GM21528 (cell line): ENCODE data around the gene GPX3.

Experiments used
- ATAC-seq: cut with Tn5 transposase; IDR thresholded peaks from one replicate; pipeline ENCODE4 v1.9.1; 2021; ENCODE audit warnings: mild to moderate bottlenecking, moderate library complexity; ENCODE audit not compliant: unreplicated experiment, low FRiP score

The GPX3 gene

DNA sequence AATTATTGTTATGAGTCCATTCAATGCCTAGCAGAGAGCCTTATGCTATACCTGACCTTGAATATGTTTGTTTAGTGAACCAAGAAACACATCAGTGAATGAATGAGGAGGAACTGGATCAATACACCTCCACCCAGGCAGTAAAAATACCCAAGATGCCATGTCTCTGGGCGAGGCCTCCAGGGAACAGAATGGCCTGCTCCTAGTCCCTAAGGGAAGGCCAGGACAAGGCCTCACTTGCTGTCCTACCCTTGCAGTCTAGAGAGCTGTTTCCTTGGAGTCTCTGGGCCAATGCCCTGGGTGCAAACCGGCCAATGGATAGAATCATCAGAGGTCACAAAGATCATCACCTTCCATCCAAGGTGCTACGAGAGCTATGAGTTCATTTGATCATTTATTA, 34.3 kb downstream of the GPX3 start:
- ATAC-seq: no peak

DNA sequence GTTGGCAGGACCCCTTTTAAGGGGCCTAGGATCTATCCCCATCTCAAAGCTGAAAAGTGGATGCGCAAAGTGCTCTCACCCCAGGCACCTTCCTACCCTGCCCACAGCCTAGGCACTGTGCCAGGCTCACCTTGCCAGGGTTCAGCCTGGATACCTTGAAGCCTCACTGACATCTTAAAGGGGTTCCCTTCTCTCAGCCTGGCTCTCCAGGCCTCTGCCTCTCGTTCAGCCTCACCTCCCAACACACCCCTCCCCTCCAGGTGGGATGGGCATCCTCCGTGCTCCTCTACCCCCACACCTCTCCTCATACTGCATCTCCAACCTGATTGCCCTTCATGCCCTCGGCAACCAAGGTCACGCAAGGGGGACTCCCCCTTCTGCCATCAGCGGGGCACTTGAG, 34.9 kb downstream of the GPX3 start:
- ATAC-seq: no peak

DNA sequence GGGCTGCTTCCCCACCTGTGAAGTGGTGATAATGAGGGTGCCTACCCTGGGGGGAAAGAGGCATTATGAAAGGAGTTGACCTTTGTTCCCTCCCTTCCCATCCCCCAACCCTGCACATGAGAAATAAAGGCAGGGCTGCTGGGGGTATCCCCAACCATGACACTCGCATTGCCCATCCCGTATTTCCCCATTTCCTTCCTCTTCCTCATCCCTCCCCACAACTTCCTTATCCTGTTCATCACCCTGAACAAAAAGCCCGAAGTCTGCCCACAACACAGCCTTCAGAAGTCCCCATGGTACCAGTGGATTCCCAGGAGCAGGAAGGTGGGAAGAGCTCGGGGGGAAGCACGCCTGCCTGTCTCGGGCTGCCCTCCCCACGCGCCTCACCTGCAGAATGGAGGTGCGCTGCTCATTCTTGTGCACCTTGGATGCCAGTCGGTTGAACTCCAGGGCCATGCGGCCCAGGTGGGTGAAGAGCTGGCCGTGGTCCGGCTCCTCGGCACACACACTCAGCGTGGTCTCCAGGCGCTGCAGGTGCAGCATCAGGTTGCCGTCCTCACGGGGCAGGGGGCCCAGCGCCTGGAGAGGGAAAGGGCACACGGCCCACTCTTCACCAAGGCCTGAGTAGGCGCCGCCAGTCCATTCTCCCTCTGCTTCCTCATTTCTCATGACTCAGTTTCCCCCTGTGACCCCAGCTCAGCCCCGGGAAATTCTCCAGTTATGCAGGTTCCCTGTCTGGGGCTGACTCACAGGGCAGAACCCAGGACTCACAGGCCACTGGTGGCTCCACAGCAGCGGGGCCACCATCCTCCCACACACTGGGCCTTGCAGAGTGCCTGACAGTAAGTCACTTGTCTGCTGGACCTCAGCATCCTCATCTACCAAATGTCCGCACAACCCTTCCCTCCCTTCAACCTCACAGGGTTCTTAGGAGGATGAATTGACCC, 36.3 kb downstream of the GPX3 start:
- ATAC-seq: no peak

DNA sequence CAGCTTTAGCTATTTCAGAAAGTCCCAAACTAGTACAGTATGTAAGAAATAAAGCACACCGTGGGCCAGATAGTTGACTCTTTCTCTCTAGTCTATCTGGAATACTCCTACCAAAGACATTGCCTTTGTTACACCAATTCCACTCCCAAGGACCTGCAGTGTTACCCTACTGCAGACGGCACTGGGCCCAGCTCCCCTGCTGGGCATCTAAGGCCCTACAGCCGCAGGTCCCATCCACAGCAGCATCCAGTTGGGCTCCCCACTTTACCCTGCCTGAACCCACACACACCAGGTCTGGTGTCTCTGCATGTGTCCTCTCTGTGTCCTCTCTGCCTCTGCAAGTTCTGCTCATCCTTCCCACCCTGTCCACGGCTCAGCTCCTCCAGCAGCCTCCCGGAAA, 37.9 kb downstream of the GPX3 start:
- ATAC-seq: no peak

DNA sequence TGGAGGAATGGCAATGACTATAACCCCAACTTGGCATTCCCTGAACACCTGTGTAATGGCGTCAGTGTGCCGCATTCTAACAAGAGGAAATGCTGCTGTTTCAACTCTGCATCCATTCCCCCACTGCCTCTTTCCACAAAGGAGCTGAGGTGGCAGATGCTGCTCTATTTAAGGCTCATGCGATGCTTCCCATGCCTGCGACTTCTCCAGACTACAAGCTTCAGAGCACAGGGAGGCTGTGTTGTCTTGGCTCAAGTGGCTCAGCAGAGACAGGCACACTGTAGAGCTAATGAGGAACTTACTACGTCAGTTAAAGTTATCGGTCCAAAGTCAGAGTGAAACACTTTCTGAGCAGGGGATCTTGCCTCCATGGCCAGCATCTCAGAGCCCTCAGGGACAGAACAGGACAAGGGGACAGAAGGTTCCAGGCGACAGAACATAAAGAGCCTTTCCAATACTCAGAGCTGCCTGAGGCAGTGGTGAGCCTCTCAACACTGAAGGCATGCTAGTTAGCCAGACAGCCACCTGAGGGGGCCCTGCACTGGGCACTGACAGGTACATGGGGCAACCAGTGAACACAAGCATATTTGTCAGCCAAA, 38.6 kb downstream of the GPX3 start:
- no peak for ATAC-seq

DNA sequence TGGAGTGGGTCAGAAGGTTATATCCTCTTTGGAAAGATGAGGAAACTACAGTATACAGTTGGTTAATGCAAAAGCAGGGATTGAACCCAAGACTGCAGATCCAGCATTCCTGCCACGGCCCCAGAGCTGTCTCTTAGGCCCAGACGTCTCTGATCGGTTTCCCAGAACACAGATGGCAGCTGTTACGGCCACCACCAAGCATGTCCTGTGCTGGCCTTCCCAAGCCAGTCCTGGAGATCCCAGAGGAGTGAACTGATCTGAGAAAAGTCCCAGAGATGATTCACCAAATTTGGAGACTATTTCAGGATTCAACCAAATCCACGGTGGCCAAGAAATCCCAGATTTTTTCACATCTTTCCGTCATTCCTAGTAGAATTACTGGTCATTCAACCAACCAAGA, 40.4 kb downstream of the GPX3 start:
- ATAC-seq: no peak

DNA sequence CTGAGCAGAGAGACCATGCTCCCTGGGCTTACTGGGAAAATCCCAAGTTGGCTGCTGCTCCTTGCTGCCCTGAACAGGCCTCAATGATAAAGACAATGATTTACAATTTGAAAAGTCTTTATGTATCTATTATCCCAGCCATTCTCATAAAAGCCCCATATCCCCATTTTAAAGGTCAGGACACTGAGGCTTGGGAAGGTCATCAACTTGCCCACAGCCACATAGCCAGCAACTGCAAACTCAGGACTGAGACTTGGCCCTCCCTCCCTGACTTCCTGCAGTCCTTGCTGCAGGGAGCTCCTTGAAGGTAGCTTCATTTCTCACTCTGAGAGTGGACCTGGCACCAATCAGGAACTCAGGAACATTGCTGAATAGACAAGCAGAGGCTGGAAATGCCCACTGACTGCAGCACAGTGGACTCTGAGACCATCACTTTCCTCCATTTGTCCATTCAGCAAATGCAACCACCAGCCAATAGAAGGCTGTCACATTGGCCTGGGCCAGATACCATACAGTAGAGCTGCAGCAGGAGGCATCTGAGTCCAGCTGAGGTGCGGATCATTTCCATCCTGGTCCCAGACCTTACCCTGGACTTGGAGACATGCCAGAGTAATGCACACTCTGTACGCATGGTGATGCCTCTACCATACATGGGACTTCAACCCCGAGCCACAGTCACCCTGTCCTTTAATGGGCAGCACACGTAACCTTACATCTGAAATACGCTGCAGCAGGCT, 42.2 kb downstream of the GPX3 start:
- ATAC-seq: no peak

DNA sequence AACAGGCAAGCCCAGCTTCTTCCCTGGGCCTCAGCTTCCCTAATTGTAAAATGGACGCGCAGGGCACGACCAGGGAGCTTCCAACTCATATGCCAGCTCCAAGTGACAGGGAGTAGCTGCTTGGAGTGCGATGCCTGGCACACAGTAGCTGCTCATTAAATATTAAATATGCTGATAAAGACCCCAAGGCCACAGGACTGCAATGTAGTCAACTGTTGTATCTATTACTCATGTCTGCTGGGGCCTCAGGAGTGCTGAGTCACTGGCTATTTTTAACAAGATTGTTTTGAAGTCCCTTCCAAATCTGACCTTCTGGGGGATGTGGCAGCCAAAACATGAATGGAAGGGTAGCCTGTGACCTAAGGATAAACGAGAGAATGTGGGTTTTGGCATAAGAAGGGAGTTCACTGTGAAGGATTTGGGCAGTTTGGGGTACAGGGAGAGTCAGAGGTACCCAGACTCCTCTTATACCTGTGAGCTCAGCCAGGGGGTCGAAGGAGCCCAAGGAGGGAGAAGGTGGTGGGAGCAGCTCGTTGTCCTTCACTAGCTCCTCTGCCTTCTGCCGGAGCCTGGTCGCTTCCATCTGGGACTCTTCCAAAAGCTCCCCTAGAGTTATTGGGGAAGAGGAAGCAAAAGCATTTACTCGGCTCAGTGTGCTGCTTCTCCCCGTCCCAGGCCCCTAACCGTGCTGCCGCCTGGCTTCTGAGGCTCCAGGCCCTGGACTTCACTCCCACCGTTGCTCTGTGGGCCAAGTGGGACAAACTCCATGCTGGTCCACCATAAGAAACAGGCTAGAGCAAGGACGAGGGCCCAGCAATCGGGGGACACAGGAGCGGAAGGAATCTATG, 43.0 kb downstream of the GPX3 start:
- ATAC-seq: no peak

DNA sequence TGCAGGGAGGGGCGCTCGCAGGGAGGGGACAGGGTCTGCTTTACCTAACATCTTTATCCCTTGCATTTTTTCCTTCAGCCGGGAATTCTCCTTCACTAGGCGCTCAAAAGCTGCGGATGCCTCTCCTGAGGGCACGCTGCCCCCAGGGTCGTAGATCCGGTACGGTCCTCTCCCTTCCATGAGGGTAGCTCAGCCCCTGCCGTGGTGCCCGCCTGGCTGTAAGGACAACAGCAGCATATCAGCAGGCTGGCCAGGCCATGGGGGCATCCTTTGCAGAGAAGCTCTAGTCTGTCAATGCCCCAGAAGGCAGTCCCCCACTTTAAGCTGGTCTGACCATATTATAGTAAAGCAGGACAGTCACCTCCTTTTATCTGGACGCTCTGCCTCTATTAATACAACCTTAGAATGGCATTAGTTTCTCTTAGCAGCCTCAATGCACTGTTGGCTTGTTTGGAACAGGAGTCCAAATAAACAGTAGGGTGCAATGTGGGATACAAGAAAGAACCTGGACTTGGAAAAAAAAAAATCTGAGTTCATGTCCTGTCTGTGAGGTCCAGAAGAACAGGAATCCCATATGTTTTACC, 44.6 kb downstream of the GPX3 start:
- ATAC-seq: no peak

DNA sequence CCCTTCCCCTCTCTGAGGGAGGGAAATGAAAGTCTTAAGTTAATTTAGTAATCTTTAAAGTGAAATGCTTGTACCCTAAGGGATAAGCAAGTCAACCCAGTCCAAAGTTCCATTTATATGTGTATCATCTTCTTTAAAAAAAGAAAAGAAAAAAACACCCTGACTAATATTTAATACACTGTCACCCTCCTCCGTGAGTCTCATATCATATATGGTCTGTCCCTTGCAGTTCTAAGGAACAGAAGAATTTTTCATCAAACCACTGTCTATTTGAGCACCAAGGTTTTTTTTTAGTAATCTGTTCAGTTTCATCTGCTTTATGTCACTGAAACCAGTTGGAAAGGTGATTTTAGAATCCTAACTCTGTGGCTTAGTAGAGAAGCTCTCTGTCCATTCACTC, 45.2 kb downstream of the GPX3 start:
- no peak for ATAC-seq

DNA sequence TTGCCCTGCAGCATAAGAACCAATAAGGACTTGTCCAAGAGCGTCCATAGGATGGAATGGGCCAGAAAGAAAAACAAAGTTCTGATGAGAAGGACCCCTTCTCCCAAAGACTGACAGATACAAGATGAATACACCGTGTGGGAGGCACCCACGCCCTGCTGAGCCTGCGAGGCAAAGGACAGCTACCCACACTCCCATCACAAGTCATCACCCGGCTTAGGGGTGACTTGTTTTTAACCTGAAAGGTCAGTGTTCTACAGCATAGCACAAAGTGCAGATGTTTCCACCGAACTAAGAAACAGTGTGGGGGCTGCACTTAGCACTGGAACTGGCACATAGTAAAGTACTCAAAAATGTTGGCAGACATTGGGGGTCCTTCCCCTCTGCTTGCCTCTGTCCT, 46.5 kb downstream of the GPX3 start:
- ATAC-seq: no peak

DNA sequence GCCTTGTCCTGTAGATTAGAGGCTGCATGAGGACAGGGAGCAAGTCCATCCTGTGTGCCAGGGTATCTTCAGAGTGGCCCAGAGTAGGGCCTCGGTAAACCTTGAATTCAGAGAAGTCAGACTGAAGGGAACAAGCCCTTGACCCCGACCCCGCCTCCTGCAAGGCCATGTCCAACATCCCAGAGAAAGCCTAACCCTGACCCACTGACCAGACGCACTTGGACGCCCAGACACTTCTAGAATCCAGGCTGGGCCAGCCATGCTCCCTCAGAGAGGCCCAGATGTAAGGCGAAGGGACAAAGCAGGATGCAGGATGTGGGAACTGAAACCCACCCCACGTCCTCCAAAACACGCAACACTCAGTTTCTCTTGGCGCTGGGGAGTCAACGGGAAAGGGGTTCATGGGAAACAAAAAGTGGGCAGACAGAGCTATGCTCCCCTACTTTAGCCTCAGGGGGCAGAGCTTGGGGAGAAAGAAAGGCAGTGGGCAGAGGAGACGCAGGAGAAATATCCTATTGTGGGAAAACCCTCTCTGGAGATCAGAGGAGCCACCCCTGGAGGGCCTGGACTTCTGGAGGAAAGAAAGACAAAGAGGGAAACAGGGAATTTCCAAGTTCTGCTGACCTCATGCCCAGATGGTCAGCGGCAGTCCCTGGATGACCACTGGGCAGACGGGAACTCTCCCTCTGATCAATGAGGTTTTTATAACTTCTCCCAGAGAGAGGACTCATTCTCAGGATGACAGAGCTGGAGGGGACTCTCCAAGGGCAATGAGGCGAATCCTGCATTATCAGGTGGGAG, 47.4 kb downstream of the GPX3 start:
- no peak for ATAC-seq

DNA sequence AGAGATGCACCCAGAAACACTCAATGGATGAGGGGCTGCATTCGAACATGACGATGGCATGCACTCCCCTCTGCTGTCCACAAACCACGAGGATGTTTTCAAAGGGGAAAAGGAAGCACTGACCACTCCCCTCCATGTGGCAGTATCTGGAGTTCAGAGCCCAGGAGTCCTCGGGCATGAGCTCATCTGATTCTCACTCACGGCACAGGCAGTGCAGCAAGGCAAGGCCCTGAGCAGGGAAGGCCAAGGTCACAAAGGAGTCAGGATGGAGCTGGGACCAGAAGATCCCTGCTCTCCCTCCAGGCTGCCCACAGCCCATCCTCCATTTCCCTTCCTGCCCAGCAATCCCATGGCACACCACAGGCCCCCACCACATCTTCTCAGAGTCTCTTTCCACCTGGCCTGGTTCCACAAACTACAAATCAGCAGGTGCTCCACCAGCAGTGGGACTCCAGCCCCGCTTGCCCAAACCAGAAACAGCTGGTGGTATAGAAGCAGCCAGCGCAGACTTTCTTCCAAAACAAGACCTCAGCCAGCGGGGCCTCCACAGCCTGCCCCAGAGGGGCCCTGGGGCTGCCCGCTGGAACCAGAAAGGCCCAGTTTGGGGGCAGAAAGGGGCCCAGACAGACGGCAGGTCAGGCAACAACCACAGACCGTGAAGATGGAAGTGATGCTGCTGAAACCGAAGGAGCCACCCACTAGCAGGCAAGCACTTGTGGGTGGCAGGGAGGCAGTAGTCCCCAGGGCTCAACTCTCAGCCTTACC, 48.2 kb downstream of the GPX3 start:
- ATAC-seq: peak; percentile 74

DNA sequence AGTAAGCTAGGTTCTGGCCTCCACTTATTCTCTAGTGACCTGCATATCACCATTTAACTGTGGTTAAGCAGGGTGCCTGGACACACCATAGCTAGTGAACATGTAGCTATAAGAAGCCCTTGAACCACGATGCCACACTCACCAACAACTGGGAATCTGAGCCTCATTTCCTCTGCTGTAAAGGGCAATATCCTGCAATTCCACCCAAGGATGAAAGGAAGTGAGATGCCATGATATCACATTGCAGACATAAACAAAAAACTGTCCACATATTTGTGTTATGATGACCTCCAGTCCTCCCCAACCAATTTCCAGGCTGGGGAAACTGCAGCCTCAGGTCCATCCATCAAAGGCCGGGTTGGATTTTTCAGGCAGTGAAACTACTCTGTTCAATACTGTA, 50.1 kb downstream of the GPX3 start:
- no peak for ATAC-seq

DNA sequence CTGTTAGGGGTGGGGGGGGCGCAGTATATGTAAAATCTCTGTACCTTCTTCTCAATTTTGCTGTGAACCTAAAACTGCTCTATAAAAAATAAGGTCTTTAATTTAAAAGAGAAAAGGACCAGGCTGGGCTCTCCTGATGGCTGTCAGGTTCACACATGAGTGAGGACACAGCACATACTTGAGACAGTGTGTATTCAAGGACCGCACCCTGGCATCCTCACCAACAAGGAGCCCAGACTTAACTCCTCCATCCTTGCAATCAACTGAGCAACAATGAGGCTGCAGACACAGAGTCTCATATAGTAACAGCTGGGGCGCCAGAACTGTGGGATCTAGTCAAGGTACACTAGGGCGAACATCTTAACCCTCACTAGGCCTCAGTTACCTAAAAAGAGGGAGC, 50.6 kb downstream of the GPX3 start:
- no peak for ATAC-seq

DNA sequence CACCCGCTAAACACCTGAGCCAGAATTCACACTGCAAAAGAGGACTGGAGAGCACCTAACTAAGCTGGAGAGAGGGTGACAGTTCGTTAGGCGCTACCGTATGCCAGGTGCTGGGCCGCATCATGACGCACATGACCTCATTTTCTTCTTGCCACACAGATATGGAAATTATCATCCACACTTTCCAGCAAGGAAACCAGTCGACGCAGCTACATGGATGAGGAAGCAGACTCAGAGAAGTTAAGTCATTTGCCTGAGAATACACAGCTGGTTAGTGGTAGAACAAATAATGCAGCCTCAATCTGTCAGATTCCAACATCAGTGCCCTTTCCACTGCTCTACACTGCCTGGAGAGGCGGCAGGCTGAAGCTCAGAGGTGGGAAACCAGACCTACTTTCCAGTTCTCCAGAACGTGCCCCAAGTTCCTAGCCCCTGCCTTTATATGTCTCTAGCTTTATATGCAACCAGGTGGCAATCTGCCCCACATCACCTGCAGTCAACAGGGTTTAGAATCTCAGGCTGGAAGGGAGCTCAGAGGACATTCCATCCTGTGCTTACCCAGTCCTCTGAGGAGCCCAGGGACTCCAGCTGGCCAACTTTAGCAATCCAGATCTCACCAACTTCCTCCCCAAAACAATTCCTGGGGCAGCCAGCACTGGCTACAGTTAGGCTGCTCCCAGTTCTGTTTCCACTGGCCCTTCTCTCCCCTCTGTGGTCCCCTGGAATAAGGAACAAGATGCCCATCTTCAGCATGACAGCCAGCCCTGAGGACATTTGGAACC, 51.6 kb downstream of the GPX3 start:
- no peak for ATAC-seq

DNA sequence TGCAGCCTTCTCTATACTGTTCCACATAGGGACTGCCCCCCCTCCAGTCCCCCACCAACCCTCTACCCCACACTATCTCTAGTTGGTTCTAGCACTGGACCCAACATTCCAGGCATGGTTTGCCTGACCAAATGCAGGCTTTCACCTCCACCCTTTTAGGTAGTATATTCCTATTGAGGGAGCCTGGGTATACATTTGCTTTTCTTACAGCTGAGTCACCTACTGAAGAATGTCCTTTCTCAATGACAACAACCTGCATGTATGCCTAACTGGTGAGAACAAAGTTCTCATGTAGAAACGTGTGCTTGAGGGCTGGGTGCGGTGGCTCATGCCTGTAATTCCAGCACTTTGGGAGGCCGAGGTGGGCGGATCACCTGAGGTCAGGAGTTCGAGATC, 52.2 kb downstream of the GPX3 start:
- ATAC-seq: no peak

DNA sequence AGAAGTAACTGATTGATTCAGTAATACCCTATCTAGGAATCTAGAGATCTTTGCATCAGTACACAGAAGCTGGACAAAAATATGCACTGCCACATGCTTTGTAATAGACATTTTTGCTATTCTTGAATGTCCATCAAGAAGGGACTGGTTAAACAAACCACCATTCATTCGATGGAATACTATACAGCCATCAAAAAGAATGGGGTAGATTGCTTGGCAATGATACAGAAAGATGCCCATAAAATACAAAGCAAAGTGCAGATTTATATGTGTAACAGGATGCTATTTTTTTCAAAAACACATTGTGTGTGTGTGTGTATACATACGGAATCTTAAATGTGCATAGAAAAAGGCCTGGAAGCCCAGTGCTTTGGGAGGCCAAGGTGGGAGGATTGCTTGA, 52.9 kb downstream of the GPX3 start:
- no peak for ATAC-seq
